ES-I3 (cell line): ENCODE data around the gene LRRFIP1.
"Not testable (repeated sequence)": the region's sequence is repeated elsewhere in the genome, so short reads cannot be mapped to it uniquely, and the experiment has no call there.

Experiments used
- H3K36me3 ChIP-seq: 2 replicates; pipeline ENCODE4 v1.6.1; 2013; ENCODE audit warnings: mild to moderate bottlenecking, low read length, control low read depth, moderate library complexity; ENCODE audit not compliant: insufficient read depth
- H3K4me1 ChIP-seq: 2 replicates; pipeline ENCODE4 v1.6.1; 2013; ENCODE audit warnings: mild to moderate bottlenecking, control low read depth, low read length; ENCODE audit not compliant: insufficient read depth
- H3K9ac ChIP-seq: 2 replicates; pipeline ENCODE4 v1.6.1; 2013; ENCODE audit warnings: low read depth, mild to moderate bottlenecking, low read length, moderate library complexity
- H3K9me3 ChIP-seq: 2 replicates; pipeline ENCODE4 v1.6.1; 2013; ENCODE audit warnings: mild to moderate bottlenecking, low read length, moderate library complexity; ENCODE audit not compliant: control insufficient read depth, insufficient read depth

Gene LRRFIP1

GRCh38 chr2:237666606-237667005 lies 39.2 kb downstream of the LRRFIP1 start:
- peaks cover 27% of the 10 kb centered on the region for H3K4me1 ChIP-seq
- H3K36me3 ChIP-seq, result no peaks in the 10 kb centered on the region
- no peaks in the 10 kb centered on the region for H3K9me3 ChIP-seq
- H3K9ac ChIP-seq, result no peak overlapping the region

GRCh38 chr2:237667050-237667576 lies 39.7 kb downstream of the LRRFIP1 start:
- H3K4me1 ChIP-seq, result peaks cover 27% of the 10 kb centered on the region
- not testable (repeated sequence) for H3K9ac ChIP-seq, H3K9me3 ChIP-seq, H3K36me3 ChIP-seq

DNA sequence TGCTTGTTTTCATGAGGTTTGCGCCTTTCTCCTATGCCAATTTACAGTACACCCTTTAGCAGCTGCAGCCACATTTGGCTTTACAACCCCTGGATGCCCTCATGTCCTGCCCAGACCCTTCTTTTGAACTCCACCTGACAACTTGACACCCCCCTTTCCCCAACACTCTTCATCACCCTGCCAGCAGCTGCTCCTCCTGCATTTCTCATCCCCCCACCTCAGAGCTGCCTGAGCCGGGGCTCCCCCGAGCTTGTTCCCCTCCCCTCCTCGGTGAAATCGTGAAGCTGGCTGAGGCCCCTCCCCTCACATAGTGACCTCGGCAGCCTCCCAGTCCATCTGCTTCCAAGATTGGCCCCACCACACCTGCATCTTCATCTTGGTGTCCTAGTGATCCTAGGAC lies 40.5 kb downstream of the LRRFIP1 start:
- no peak overlapping the region for H3K9ac ChIP-seq
- peaks cover 23% of the 10 kb centered on the region for H3K4me1 ChIP-seq
- H3K9me3 ChIP-seq, result no peaks in the 10 kb centered on the region
- H3K36me3 ChIP-seq, result no peaks in the 10 kb centered on the region

DNA sequence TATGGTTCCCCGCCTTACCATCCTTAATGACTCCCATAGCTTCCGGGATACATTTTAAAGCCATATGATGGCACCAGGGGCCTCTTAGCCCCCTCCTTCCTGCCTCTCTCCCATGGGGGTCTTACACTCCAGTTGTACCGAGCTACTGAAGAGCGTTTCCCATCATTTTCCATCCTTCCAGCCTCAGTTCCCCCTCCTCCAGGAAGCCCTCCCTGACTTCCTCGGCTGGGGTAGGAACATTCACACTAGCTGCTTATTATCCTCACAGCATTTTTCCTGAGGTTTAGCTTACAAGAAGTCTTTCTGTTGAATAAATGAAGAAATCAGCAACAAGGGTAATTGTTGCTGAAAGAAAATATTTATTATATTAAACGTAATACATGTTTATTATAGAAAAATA lies 41.1 kb downstream of the LRRFIP1 start:
- H3K4me1 ChIP-seq, result peaks cover 25% of the 10 kb centered on the region
- no peaks in the 10 kb centered on the region for H3K9me3 ChIP-seq
- no peaks in the 10 kb centered on the region for H3K36me3 ChIP-seq
- no peak overlapping the region for H3K9ac ChIP-seq

DNA sequence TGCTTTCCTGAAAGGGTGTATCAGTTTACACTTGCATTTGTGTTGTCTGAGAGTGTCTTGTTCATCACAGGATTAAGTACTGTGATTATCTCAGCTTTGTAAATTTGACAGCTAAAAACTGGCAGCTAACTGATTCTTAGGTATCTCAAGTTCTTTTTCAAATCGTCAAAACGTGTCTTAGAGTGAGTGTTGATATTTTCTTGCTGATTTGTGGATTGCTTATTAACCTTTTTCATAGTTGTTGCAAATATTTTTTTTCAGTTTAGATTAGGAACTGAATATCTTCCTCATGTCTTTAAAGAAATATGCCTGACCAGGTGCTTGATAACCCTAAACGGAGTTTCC lies 41.9 kb downstream of the LRRFIP1 start:
- Histone ChIP-seq H3K4me1 (peaks cover 28% of the 10 kb centered on the region), H3K9ac (no peak overlapping the region), H3K9me3 (no peaks in the 10 kb centered on the region), H3K36me3 (no peaks in the 10 kb centered on the region)

- peaks cover 33% of the 10 kb centered on the region for H3K4me1 ChIP-seq
- no peak overlapping the region for H3K9ac ChIP-seq
- H3K36me3 ChIP-seq, result no peaks in the 10 kb centered on the region
- H3K9me3 ChIP-seq, result no peaks in the 10 kb centered on the region
Measured at GRCh38 chr2:237669628-237670392, 42.4 kb downstream of the LRRFIP1 start.

DNA sequence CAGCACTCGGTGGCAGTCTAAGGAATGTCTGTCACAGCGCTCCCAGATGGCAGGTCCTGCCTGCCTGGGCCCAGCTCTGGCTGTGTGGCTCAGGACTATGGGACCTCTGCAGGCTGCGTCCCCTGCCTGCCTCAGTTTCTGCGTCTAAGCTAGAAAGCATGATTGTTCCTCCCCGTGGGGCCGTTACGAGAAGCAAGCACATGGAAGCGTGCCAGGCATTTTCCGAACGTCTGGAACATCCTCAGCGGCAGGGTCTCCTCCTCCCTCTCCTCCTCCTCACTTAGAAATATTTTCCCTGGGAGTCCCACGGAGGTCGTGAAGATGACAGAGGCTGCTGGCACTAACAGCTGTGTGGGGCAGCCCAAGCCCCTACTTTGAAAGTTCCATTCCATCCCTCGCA lies 43.3 kb downstream of the LRRFIP1 start:
- Histone ChIP-seq H3K9ac (no peak overlapping the region), H3K9me3 (no peaks in the 10 kb centered on the region), H3K4me1 (peaks cover 36% of the 10 kb centered on the region), H3K36me3 (no peaks in the 10 kb centered on the region)

DNA sequence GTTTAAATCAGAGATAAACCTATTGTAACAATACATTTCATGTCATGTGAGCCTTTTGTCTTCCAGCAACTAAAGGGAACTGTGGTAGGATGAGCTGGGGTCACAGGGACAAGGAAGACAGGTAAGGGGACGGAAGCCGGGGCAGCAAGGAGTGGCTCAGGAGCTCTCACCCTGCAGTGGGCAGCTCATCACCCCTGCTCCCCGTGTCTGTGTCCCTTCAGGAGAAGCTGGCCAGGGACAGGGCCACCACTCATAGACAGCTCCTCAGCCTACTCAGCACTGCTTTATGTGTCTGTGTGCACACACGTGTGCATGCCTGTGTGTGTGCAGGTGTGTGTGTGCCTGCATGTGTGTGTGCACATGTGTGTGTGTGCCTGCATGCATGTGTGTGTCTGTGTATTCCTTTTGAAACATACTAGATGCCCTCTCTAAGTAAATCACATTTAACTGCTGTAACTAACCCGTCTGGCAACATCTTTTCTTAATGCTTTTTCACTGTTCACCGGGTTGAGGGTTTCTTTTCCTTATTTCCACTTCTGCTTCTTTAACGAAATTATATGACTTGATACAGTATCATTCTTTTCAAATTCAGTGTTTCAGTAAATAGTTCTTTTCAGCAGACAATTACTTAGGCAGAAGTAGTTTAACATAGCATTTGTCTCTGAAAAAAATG lies 44.2 kb downstream of the LRRFIP1 start:
- H3K9ac ChIP-seq, result no peak overlapping the region
- H3K36me3 ChIP-seq, result peaks cover 3% of the 10 kb centered on the region; the same call in 1 of the 2 replicates
- H3K9me3 ChIP-seq, result no peaks in the 10 kb centered on the region
- H3K4me1 ChIP-seq, result peaks cover 33% of the 10 kb centered on the region

- Histone ChIP-seq H3K36me3 (peaks cover 3% of the 10 kb centered on the region; the same call in 1 of the 2 replicates), H3K9ac (no peak overlapping the region), H3K4me1 (peaks cover 30% of the 10 kb centered on the region), H3K9me3 (no peaks in the 10 kb centered on the region)
Measured at GRCh38 chr2:237672731-237673129, 45.3 kb downstream of the LRRFIP1 start.

GRCh38 chr2:237673130-237674001 lies 46.0 kb downstream of the LRRFIP1 start:
- peaks cover 3% of the 10 kb centered on the region; the same call in 1 of the 2 replicates for H3K36me3 ChIP-seq
- H3K4me1 ChIP-seq, result peaks cover 25% of the 10 kb centered on the region
- H3K9ac ChIP-seq, result peak overlapping the region; percentile 15; the same call in 1 of the 2 replicates

DNA sequence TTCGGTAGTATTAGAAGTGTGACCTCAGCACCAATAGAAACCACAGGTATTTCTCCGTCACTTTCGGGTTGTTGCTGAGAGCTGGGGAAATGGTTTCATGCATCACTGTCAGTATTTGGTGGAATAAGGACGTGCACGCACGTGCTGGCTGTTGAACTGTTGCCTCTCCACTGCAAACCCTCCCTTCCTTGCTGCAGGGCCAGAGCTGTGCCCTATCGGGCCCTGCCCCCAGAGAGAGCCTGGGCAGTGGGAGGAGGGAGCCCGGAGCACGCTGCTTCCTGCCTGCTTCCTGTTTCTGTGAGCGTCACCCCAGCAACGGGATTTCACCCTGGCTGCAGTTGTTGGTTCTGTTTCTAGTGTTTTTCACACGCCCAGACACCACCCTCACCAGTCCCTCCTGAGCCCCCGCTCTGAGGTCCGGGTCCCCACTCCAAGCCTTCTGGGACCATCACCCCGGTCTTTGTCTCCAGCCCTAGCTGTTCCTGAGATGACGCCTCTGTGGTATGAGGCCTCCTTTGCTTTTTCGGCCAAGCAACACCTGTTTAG lies 47.4 kb downstream of the LRRFIP1 start:
- Histone ChIP-seq H3K36me3 (peaks cover 6% of the 10 kb centered on the region; the same call in 1 of the 2 replicates), H3K4me1 (peaks cover 24% of the 10 kb centered on the region), H3K9ac (no peak overlapping the region), H3K9me3 (no peaks in the 10 kb centered on the region)

More at GRCh38 chr2:237673130-237674001, 46.0 kb downstream of the LRRFIP1 start:
- H3K9me3 ChIP-seq, result no peaks in the 10 kb centered on the region

- Histone ChIP-seq H3K9ac (no peak overlapping the region), H3K4me1 (peaks cover 24% of the 10 kb centered on the region), H3K36me3 (peaks cover 6% of the 10 kb centered on the region; the same call in 1 of the 2 replicates), H3K9me3 (no peaks in the 10 kb centered on the region)
Measured at GRCh38 chr2:237675316-237675715, 47.9 kb downstream of the LRRFIP1 start.

DNA sequence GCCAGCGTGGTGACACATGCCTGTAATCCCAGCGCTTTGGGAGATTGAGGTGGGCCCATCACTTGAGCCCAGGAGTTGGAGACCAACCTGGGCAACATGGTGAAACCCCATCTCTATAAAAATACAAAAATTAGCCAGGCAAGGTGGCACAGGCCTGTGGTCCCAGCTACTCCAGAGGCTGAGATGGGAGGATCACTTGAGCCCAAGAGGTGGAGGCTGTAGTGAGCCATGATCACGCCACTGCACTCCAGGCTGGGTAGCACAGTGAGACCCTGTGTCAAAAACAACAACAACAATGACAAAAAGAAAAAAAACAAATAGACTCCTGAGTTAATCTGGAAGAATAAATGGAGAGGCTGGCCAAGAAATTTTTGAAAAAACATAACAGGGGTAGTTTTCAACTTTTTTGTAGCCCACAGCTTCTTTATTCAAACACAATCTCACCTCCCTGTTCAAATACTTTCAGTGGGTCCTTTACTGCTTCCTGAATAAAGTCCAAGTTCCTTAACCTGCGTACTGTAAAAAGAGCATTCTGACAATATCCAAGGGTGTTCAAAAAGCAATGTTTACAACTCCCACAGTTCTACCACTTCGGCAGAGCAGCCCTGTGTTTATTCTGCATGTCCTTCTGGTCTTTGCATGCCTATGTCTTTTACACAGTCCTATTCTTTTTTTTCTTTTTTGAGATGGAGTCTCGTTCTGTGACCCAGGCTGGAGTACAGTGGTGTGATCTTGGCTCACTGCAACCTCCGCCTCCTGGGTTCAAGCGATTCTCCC lies 53.5 kb downstream of the LRRFIP1 start:
- Histone ChIP-seq H3K36me3 (peaks cover 10% of the 10 kb centered on the region), H3K4me1 (no peaks in the 10 kb centered on the region), H3K9ac (no peak overlapping the region), H3K9me3 (no peaks in the 10 kb centered on the region; the same call in 1 of the 2 replicates)
